Measurements from ENCODE around the gene HOXC4. TPM values are rescaled to one million over a fixed set of nuclear protein-coding genes. Genes with fewer than 3 reads are reported as not detected.
A peak's percentile ranks its signal among the peaks of the same experiment; 100 is the strongest.
"Not testable (repeated sequence)": the region's sequence is repeated elsewhere in the genome, so short reads cannot be mapped to it uniquely, and the experiment has no call there.

The HOXC4 gene
- total RNA-seq, 1 experiment from 2014 or later = not detected

- H3K23ac ChIP-seq (ENCODE audit: insufficient read length, low read depth, low read length) = no peak overlapping the region
- no peak overlapping the region for H3K4ac ChIP-seq (ENCODE audit: low read depth, low read length)
- no peak overlapping the region for H2BK20ac ChIP-seq (ENCODE audit: low read depth, low read length, poor library complexity, severe bottlenecking)
- Mint-ChIP-seq H3K9me3 (peaks cover 0 to 18% of the 10 kb centered on the region in 2 experiments; a peak in 3 of 5 replicates), H3K27me3 (ENCODE audit: low read depth) (peaks cover 97% of the 10 kb centered on the region), H3K27ac (no peak overlapping the region), H3K36me3 (ENCODE audit: insufficient read depth in 1 of 3, low read depth in 3 of 3) (peaks cover 0 to 2% (median 0%) of the 10 kb centered on the region in 3 experiments; a peak in 3 of 7 replicates), H3K4me1 (peaks cover 25 to 37% of the 10 kb centered on the region in 2 experiments), H3K4me3 (peak overlapping the region in 1 of 2 experiments; percentile 70; a peak in 2 of 5 replicates)
- no peak overlapping the region for H3T11ph ChIP-seq (ENCODE audit: low read length)
- no peaks in the 10 kb centered on the region for H3K79me2 ChIP-seq (ENCODE audit: insufficient read depth, low read length)
- H3K27me3 ChIP-seq (ENCODE audit: insufficient read depth, low read length) = peaks cover 80% of the 10 kb centered on the region
- H3K23me2 ChIP-seq (ENCODE audit: insufficient read length, low read depth, low read length, poor library complexity, severe bottlenecking) = no peaks in the 10 kb centered on the region
- no peak for DNase-seq
- H3K18ac ChIP-seq (ENCODE audit: insufficient read length, low read depth, low read length) = no peak overlapping the region
- H2AFZ ChIP-seq (ENCODE audit: low read length) = no peak overlapping the region
- no peak overlapping the region for H2AK5ac ChIP-seq (ENCODE audit: insufficient read length, low read length)
- peak overlapping the region; percentile 30 for H3K4me2 ChIP-seq (ENCODE audit: insufficient read depth, insufficient read length, low read length)
- H3K79me1 ChIP-seq (ENCODE audit: insufficient read depth, low read depth, low read length, poor library complexity, severe bottlenecking) = no peaks in the 10 kb centered on the region
- no CpG with 5 or more reads among the region's 36 CpGs for WGBS (ENCODE audit: extremely low coverage, insufficient read length, low lambda C conversion rate)
- H2BK120ac ChIP-seq (ENCODE audit: low read depth, low read length, poor library complexity, severe bottlenecking) = no peak overlapping the region
- H3K9me3 ChIP-seq (ENCODE audit: control insufficient read depth, low read depth, low read length) = no peaks in the 10 kb centered on the region
- no peak overlapping the region for H2BK5ac ChIP-seq (ENCODE audit: insufficient read length, low read length)
- H3K9ac ChIP-seq (ENCODE audit: extremely low read depth, insufficient read length, low read length) = no peak overlapping the region
- H3K56ac ChIP-seq (ENCODE audit: insufficient read length, low read depth, low read length) = no peak overlapping the region
- no peak overlapping the region for H3K27ac ChIP-seq (ENCODE audit: insufficient read length, low read depth, low read length)
- no peak overlapping the region for H4K8ac ChIP-seq (replicated peaks; ENCODE audit: insufficient read length, low read depth, low read length)
- no peak overlapping the region for H4K5ac ChIP-seq (ENCODE audit: insufficient read length, low read depth, low read length)
- no peaks in the 10 kb centered on the region for H3K4me1 ChIP-seq (ENCODE audit: insufficient read depth, low read length)
- TF ChIP-seq CTCF (conservative IDR thresholded peaks at IDR 0.05) = no peak
- no peak overlapping the region for H2BK12ac ChIP-seq (ENCODE audit: insufficient read length, low read depth, low read length)
- H4K91ac ChIP-seq (ENCODE audit: insufficient read length, low read depth, low read length) = no peak overlapping the region
- H4K20me1 ChIP-seq (ENCODE audit: control insufficient read depth, insufficient read depth, insufficient read length) = no peaks in the 10 kb centered on the region
- no peak overlapping the region for H3K14ac ChIP-seq (ENCODE audit: insufficient read depth, low read length)
- H2BK15ac ChIP-seq (ENCODE audit: low read depth, low read length) = no peak overlapping the region
These were observed 28.8 kb downstream of the HOXC4 start for GRCh38 chr12:54082397-54082892.

GRCh38 chr12:54088011-54088410 lies 34.4 kb downstream of the HOXC4 start:
- not testable (repeated sequence) for H3T11ph ChIP-seq (ENCODE audit: low read length); H2BK12ac ChIP-seq (ENCODE audit: insufficient read length, low read depth, low read length); H3K4ac ChIP-seq (ENCODE audit: low read depth, low read length); H3K79me1 ChIP-seq (ENCODE audit: insufficient read depth, low read depth, low read length, poor library complexity, severe bottlenecking); H2BK5ac ChIP-seq (ENCODE audit: insufficient read length, low read length); H3K4me2 ChIP-seq (ENCODE audit: insufficient read depth, insufficient read length, low read length); H3K4me1 Mint-ChIP-seq; H2BK120ac ChIP-seq (ENCODE audit: low read depth, low read length, poor library complexity, severe bottlenecking); H3K14ac ChIP-seq (ENCODE audit: insufficient read depth, low read length); H3K9ac ChIP-seq (ENCODE audit: extremely low read depth, insufficient read length, low read length); H3K27ac ChIP-seq (ENCODE audit: insufficient read length, low read depth, low read length); H2BK20ac ChIP-seq (ENCODE audit: low read depth, low read length, poor library complexity, severe bottlenecking); H4K91ac ChIP-seq (ENCODE audit: insufficient read length, low read depth, low read length); H3K23ac ChIP-seq (ENCODE audit: insufficient read length, low read depth, low read length); H3K79me2 ChIP-seq (ENCODE audit: insufficient read depth, low read length); H3K23me2 ChIP-seq (ENCODE audit: insufficient read length, low read depth, low read length, poor library complexity, severe bottlenecking); H2AK5ac ChIP-seq (ENCODE audit: insufficient read length, low read length); H3K9me3 ChIP-seq (ENCODE audit: control insufficient read depth, low read depth, low read length); H3K56ac ChIP-seq (ENCODE audit: insufficient read length, low read depth, low read length); H4K5ac ChIP-seq (ENCODE audit: insufficient read length, low read depth, low read length); H3K4me3 Mint-ChIP-seq; H4K20me1 ChIP-seq (ENCODE audit: control insufficient read depth, insufficient read depth, insufficient read length); H3K4me1 ChIP-seq (ENCODE audit: insufficient read depth, low read length); H2AFZ ChIP-seq (ENCODE audit: low read length); H3K36me3 Mint-ChIP-seq (ENCODE audit: insufficient read depth in 1 of 3, low read depth in 3 of 3); H4K8ac ChIP-seq (replicated peaks; ENCODE audit: insufficient read length, low read depth, low read length); H2BK15ac ChIP-seq (ENCODE audit: low read depth, low read length); H3K18ac ChIP-seq (ENCODE audit: insufficient read length, low read depth, low read length); H3K27ac Mint-ChIP-seq; H3K9me3 Mint-ChIP-seq; DNase-seq
- H3K27me3 ChIP-seq (ENCODE audit: insufficient read depth, low read length) = peaks cover 80% of the 10 kb centered on the region
- peaks cover 100% of the 10 kb centered on the region for H3K27me3 Mint-ChIP-seq (ENCODE audit: low read depth)

Measured in H9 (cell line).